A549 (cell line): ENCODE measurements around the gene CIROP. TPM values are rescaled to one million over a fixed set of nuclear protein-coding genes. Genes with fewer than 3 reads are reported as not detected.

Experiments used
- ATAC-seq, 2 experiments: fragments of 200-7000 bp in 1 of 2; fragments of >200 bp in 1 of 2; cut with Nextera tagmentation in 1 of 2; cut with Tn5 transposase in 1 of 2; 3 replicates each; pipeline versions ENCODE4 v1.8.0 to v1.9.1; 2018 to 2020; ENCODE audit warnings: mild to moderate bottlenecking in 1 of 2, moderate library complexity in 1 of 2
- CTCF ChIA-PET: fragments of 300-600 bp; sonication (Branson Sonifier 250); formaldehyde crosslinking; extraction: SDS; loops from one replicate; lab custom pipeline; 2021; ENCODE audit warnings: antibody characterized with exemption, inconsistent platforms; lab: Yijun Ruan, JAX
- POLR2A ChIA-PET: fragments of 350-600 bp; formaldehyde crosslinking; extraction: SDS; loops from one replicate; lab custom pipeline; 2021; ENCODE audit warnings: antibody characterized with exemption, inconsistent platforms; lab: Yijun Ruan, JAX
- DNase-seq, 2 experiments: peaks; one replicate each; pipeline versions ENCODE4 v3.0.0 to v3.0.0-alpha.2; 2011 to 2016; ENCODE audit warnings: low read depth in 1 of 2, low spot score in 1 of 2
- FAIRE-seq: peaks from 2 replicates; lab custom pipeline; 2011; peaks lifted over from hg19 to GRCh38; lab: Jason Lieb, UNC
- H3K27ac ChIP-seq, 2 experiments: fragments of >200 bp; sonication (Bioruptor Twin); formaldehyde crosslinking; 3 replicates each; pipeline ENCODE4 v1.5.1; 2016 to 2017
- H3K4me1 ChIP-seq: fragments of >200 bp; sonication (Bioruptor Twin); formaldehyde crosslinking; 3 replicates; pipeline ENCODE4 v1.6.1; 2016
- H3K4me2 ChIP-seq: fragments of >200 bp; sonication (Bioruptor Twin); formaldehyde crosslinking; 3 replicates; pipeline ENCODE4 v1.6.1; 2016
- H3K4me3 ChIP-seq: fragments of >200 bp; sonication (Bioruptor Twin); formaldehyde crosslinking; 3 replicates; pipeline ENCODE4 v1.5.1; 2016
- H3K9me3 ChIP-seq: fragments of >200 bp; sonication (Bioruptor Twin); formaldehyde crosslinking; 3 replicates; pipeline ENCODE4 v1.6.1; 2016
- HMGXB4 ChIP-seq: fragments of 250-450 bp; sonication (Bioruptor Pico); IDR thresholded peaks from 2 replicates; pipeline ENCODE4 v1.5.0; 2021; ENCODE audit warnings: mild to moderate bottlenecking, moderate library complexity, borderline replicate concordance
- HOXB5 ChIP-seq: fragments of 250-450 bp; sonication (Bioruptor Pico); IDR thresholded peaks from 2 replicates; pipeline ENCODE4 v1.5.0; 2020; ENCODE audit warnings: mild to moderate bottlenecking, moderate library complexity
- KDM1A ChIP-seq: fragments of 200-600 bp; sonication (generic); IDR thresholded peaks from 2 replicates; pipeline ENCODE4 v1.6.1; 2016; ENCODE audit warnings: low read depth, mild to moderate bottlenecking
- MAZ ChIP-seq: fragments of 150-350 bp; IDR thresholded peaks from 2 replicates; pipeline ENCODE4 v1.6.1; 2014; ENCODE audit warnings: antibody characterized with exemption, low read depth, low read length, borderline replicate concordance
- NR3C1 ChIP-seq: fragments of >200 bp; sonication (Bioruptor Twin); formaldehyde crosslinking; IDR thresholded peaks from 3 replicates; pipeline ENCODE4 v1.6.1; 2017
- PHF8 ChIP-seq: fragments of 200-600 bp; sonication (generic); IDR thresholded peaks from 2 replicates; pipeline ENCODE4 v1.6.1; 2016; ENCODE audit warnings: low read depth, mild to moderate bottlenecking, antibody characterized with exemption, moderate library complexity, borderline replicate concordance
- RAD21 ChIP-seq, 2 experiments: fragments of >200 bp in 1 of 2; sonication (Bioruptor Twin) in 1 of 2; formaldehyde crosslinking in 1 of 2; IDR thresholded peaks in 1 of 2; conservative IDR thresholded peaks in 1 of 2; 2 replicates in 1 of 2; 3 replicates in 1 of 2; pipeline ENCODE4 v1.6.1; 2012 to 2018; ENCODE audit warnings: inconsistent platforms in 1 of 2
- RNF2 ChIP-seq: fragments of 200-600 bp; sonication (generic); IDR thresholded peaks from 2 replicates; pipeline ENCODE4 v1.6.1; 2016; ENCODE audit warnings: low read depth, mild to moderate bottlenecking, antibody characterized with exemption, moderate library complexity, borderline replicate concordance
- SMC3 ChIP-seq: fragments of >200 bp; sonication (Bioruptor Twin); formaldehyde crosslinking; IDR thresholded peaks from 3 replicates; pipeline ENCODE4 v1.6.1; 2018; ENCODE audit warnings: inconsistent platforms
- ZC3H11A ChIP-seq: fragments of 450-650 bp; IDR thresholded peaks from 2 replicates; pipeline ENCODE4 v1.6.1; 2014; ENCODE audit warnings: antibody characterized with exemption, mild to moderate bottlenecking
- ZFP36 ChIP-seq: fragments of 450-650 bp; IDR thresholded peaks from 2 replicates; pipeline ENCODE4 v1.6.1; 2014; ENCODE audit warnings: borderline replicate concordance; ENCODE audit not compliant: partially characterized antibody
- WGBS: methylation state at CpG from one replicate; pipeline ENCODE4 v1.1.6; 2017; ENCODE audit errors: missing lambda C conversion rate; 5-methylcytosine and 5-hydroxymethylcytosine counted together
- polyA plus RNA-seq, 4 experiments: library from polyadenylated mRNA; depleted of rRNA in 3 of 4; stranded (reverse); fragments of >200 nt; fragmentation: RNase III in 1 of 4; extraction: RNeasy Plus Mini Kit Qiagen cat#74134 plus additional on column Dnase treatment in 1 of 4; gene quantifications; 2 replicates in 3 of 4; 3 replicates in 1 of 4; pipeline ENCODE4 v1.2.3, GENCODE V29; 2011 to 2017
- TF ChIP-seq, protein P1 (sequence below): fragments of 200-600 bp; sonication (generic); IDR thresholded peaks from 2 replicates; pipeline ENCODE4 v1.6.1; 2016; ENCODE audit warnings: antibody characterized with exemption, mild to moderate bottlenecking, moderate library complexity
- TF ChIP-seq, protein P2 (sequence below): IDR thresholded peaks from 2 replicates; pipeline ENCODE4 v1.6.1; 2012
- TF ChIP-seq, protein P3 (sequence below): fragments of >200 bp; sonication (Bioruptor Twin); formaldehyde crosslinking; IDR thresholded peaks from 3 replicates; pipeline ENCODE4 v1.5.1; 2016

Gene CIROP
- polyA plus RNA-seq, 2 of the 4 experiments (the other 2 are of a cell fraction) = not detected

DNA sequence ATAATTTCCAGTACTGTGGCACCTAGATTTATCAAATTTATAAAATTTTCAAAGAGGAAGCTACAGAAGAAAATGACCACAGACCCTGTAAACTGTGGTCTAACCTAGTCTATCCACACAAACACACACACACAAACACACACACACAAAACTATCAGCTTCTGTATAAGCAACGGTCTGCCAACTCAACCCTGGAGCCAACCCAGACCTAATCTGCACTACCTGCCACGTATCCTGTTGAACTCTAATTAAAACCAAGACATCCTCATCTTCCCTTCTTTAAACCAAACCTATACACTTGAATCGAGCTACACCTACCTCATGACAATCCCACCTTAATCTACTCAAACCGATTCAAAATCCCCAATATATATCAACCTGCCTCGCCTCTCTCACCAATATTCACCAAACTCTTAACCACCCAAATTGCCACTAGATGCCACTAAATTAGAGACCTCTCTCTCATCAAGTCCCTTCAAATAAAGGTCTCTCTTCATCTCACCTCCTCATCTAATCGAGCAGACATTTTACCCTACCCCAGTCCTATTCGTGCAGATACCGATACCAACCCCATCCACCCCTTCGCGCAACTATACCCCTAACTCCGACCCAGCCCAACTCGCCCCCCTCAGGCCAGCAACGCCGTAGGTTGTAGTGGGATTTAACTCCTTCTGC, 10.7 kb downstream of the CIROP start:
- POLR2A ChIA-PET = interaction anchor here (0.5 to 2.7 kb wide), 23 partner anchors 9 to 227 kb away, joined by 3 to 36 read pairs (median 7); partner anchors contain the start of genes BCL2L2, HAUS4, PABPN1 and PPP1R3E
- 3% methylated on average over 10 of the region's 14 CpGs for whole genome bisulfite sequencing

DNA sequence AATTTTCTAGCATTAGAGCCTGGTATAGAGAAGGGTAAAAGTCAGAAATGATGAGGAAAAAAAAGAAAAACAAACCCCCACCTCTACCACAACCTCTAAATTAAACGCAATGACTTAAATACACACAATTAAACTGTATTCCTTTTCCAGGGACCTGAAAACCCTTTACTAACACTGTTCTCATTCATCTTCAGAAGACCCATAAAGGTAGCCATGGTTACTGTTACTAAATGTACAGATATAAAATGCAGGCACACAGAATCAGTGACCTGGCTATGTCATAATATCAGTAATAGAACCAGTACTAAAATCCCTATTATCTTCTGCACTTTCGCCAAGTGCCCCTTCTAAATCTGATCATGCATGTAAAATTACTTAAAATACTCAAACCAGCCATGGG, 11.3 kb downstream of the CIROP start:
- TF ChIP-seq MAZ (no peak), ZC3H11A (no peak), ZFP36 (no peak), HMGXB4 (no peak), PHF8 (no peak), SMC3 (no peak), KDM1A (no peak), HOXB5 (CRISPR knock-in tag) (no peak), NR3C1 (no peak)
- TF ChIP-seq, protein P1, sequence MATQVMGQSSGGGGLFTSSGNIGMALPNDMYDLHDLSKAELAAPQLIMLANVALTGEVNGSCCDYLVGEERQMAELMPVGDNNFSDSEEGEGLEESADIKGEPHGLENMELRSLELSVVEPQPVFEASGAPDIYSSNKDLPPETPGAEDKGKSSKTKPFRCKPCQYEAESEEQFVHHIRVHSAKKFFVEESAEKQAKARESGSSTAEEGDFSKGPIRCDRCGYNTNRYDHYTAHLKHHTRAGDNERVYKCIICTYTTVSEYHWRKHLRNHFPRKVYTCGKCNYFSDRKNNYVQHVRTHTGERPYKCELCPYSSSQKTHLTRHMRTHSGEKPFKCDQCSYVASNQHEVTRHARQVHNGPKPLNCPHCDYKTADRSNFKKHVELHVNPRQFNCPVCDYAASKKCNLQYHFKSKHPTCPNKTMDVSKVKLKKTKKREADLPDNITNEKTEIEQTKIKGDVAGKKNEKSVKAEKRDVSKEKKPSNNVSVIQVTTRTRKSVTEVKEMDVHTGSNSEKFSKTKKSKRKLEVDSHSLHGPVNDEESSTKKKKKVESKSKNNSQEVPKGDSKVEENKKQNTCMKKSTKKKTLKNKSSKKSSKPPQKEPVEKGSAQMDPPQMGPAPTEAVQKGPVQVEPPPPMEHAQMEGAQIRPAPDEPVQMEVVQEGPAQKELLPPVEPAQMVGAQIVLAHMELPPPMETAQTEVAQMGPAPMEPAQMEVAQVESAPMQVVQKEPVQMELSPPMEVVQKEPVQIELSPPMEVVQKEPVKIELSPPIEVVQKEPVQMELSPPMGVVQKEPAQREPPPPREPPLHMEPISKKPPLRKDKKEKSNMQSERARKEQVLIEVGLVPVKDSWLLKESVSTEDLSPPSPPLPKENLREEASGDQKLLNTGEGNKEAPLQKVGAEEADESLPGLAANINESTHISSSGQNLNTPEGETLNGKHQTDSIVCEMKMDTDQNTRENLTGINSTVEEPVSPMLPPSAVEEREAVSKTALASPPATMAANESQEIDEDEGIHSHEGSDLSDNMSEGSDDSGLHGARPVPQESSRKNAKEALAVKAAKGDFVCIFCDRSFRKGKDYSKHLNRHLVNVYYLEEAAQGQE = no peak
- TF ChIP-seq, protein P2, sequence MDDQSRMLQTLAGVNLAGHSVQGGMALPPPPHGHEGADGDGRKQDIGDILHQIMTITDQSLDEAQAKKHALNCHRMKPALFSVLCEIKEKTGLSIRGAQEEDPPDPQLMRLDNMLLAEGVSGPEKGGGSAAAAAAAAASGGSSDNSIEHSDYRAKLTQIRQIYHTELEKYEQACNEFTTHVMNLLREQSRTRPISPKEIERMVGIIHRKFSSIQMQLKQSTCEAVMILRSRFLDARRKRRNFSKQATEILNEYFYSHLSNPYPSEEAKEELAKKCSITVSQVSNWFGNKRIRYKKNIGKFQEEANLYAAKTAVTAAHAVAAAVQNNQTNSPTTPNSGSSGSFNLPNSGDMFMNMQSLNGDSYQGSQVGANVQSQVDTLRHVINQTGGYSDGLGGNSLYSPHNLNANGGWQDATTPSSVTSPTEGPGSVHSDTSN = no peak
- peaks cover 23% of the 10 kb centered on the region for H3K4me1 ChIP-seq
- FAIRE-seq (no peak), DNase-seq (no peak), ATAC-seq (no peak)
- H3K27ac ChIP-seq = peak overlapping the region in 1 of 2 experiments; percentile 97; a peak in 3 of 6 replicates
- POLR2A ChIA-PET = interaction anchor here (2.3 kb wide), 1 partner anchor 22 kb away, joined by 7 read pairs; no protein-coding TSS in a partner anchor
- 91% methylated on average over 2 of the region's 2 CpGs for WGBS
- H3K9me3 ChIP-seq = no peaks in the 10 kb centered on the region
- peak overlapping the region; percentile 98 for H3K4me2 ChIP-seq
- CTCF ChIA-PET = interaction anchor here (1.2 to 5.2 kb wide), 12 partner anchors 9 to 107 kb away, joined by 3 to 71 read pairs (median 6); no protein-coding TSS in a partner anchor
- peak overlapping the region; percentile 62 for H3K4me3 ChIP-seq

More for the DNA sequence above, 10.7 kb downstream of the CIROP start:
- TF ChIP-seq RNF2 (no peak), RAD21 (conservative IDR thresholded peaks at IDR 0.05 in 1 of 2, IDR thresholded peaks at IDR 0.05 in 1 of 2) (0 out of 5 replicates have a peak, but pooled peaks of 1 of the 2 experiments have one; percentile 4)
- TF ChIP-seq, protein P3, sequence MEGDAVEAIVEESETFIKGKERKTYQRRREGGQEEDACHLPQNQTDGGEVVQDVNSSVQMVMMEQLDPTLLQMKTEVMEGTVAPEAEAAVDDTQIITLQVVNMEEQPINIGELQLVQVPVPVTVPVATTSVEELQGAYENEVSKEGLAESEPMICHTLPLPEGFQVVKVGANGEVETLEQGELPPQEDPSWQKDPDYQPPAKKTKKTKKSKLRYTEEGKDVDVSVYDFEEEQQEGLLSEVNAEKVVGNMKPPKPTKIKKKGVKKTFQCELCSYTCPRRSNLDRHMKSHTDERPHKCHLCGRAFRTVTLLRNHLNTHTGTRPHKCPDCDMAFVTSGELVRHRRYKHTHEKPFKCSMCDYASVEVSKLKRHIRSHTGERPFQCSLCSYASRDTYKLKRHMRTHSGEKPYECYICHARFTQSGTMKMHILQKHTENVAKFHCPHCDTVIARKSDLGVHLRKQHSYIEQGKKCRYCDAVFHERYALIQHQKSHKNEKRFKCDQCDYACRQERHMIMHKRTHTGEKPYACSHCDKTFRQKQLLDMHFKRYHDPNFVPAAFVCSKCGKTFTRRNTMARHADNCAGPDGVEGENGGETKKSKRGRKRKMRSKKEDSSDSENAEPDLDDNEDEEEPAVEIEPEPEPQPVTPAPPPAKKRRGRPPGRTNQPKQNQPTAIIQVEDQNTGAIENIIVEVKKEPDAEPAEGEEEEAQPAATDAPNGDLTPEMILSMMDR = peak; percentile 14; the same call in 1 of the 3 replicates
- Histone ChIP-seq H3K4me2 (peak overlapping the region; percentile 98), H3K4me1 (peaks cover 23% of the 10 kb centered on the region), H3K9me3 (no peaks in the 10 kb centered on the region), H3K27ac (peak overlapping the region; percentile 89 to 97), H3K4me3 (peak overlapping the region; percentile 62)
- CTCF ChIA-PET = interaction anchor here (0.9 to 5.2 kb wide), 17 partner anchors 10 to 216 kb away, joined by 3 to 71 read pairs (median 6); partner anchors contain the start of gene CDH24
- ATAC-seq = peak in 1 of 2 experiments; percentile 69; a peak in 3 of 6 replicates
- peak in 1 of 2 experiments; percentile 90 for DNase-seq
- no peak for FAIRE-seq
